ENCODE data around the gene GCK.

Gene GCK

GRCh38 chr7:44222776-44223261, 33.6 kb upstream of the GCK start:
- Histone ChIP-seq H2AFZ (ENCODE audit: low read depth, low read length, severe bottlenecking) (no peak overlapping the region), H4K20me1 (ENCODE audit: low read depth, low read length) (no peaks in the 10 kb centered on the region), H3K36me3 (ENCODE audit: low read length) (no peaks in the 10 kb centered on the region), H3K4me2 (ENCODE audit: low read depth, low read length, poor library complexity, severe bottlenecking) (no peak overlapping the region), H3K79me2 (ENCODE audit: insufficient read depth, low read length) (no peaks in the 10 kb centered on the region), H3F3A (ENCODE audit: insufficient read depth) (no peaks in the 10 kb centered on the region), H3K4me3 (ENCODE audit: insufficient read depth, low read length, poor library complexity, severe bottlenecking) (no peak overlapping the region), H3K9me2 (replicated peaks; ENCODE audit: insufficient read depth, low read length) (no peaks in the 10 kb centered on the region), H3K9me3 (ENCODE audit: insufficient read depth, low read length) (no peaks in the 10 kb centered on the region), H3K27ac (ENCODE audit: low read depth, low read length) (no peak overlapping the region), H3K27me3 (ENCODE audit: low read length) (no peaks in the 10 kb centered on the region), H3K9ac (ENCODE audit: low read length) (no peak overlapping the region)
- TF ChIP-seq EZH2phosphoT487 (conservative IDR thresholded peaks at IDR 0.05; ENCODE audit: low read length) = no peak
- TF ChIP-seq CTCF (IDR thresholded peaks at IDR 0.05; ENCODE audit: insufficient read depth, low read length, poor library complexity, severe bottlenecking) = no peak

GRCh38 chr7:44222074-44222473, 32.8 kb upstream of the GCK start:
- H3K9ac ChIP-seq (ENCODE audit: low read length) = no peak overlapping the region
- H3K4me3 ChIP-seq (ENCODE audit: insufficient read depth, low read length, poor library complexity, severe bottlenecking) = no peak overlapping the region
- no peak overlapping the region for H3K27ac ChIP-seq (ENCODE audit: low read depth, low read length)
- H2AFZ ChIP-seq (ENCODE audit: low read depth, low read length, severe bottlenecking) = no peak overlapping the region
- no peaks in the 10 kb centered on the region for H3K36me3 ChIP-seq (ENCODE audit: low read length)
- H4K20me1 ChIP-seq (ENCODE audit: low read depth, low read length) = no peaks in the 10 kb centered on the region
- no peaks in the 10 kb centered on the region for H3K79me2 ChIP-seq (ENCODE audit: insufficient read depth, low read length)
- no peak overlapping the region for H3K4me2 ChIP-seq (ENCODE audit: low read depth, low read length, poor library complexity, severe bottlenecking)
- no peaks in the 10 kb centered on the region for H3F3A ChIP-seq (ENCODE audit: insufficient read depth)
- TF ChIP-seq EZH2phosphoT487 (conservative IDR thresholded peaks at IDR 0.05; ENCODE audit: low read length) (no peak), CTCF (IDR thresholded peaks at IDR 0.05; ENCODE audit: insufficient read depth, low read length, poor library complexity, severe bottlenecking) (no peak)
- no peaks in the 10 kb centered on the region for H3K27me3 ChIP-seq (ENCODE audit: low read length)
- H3K9me2 ChIP-seq (replicated peaks; ENCODE audit: insufficient read depth, low read length) = no peaks in the 10 kb centered on the region
- H3K9me3 ChIP-seq (ENCODE audit: insufficient read depth, low read length) = no peaks in the 10 kb centered on the region

GRCh38 chr7:44221231-44221791, 32.1 kb upstream of the GCK start:
- no peak overlapping the region for H3K9ac ChIP-seq (ENCODE audit: low read length)
- no peaks in the 10 kb centered on the region for H3K9me3 ChIP-seq (ENCODE audit: insufficient read depth, low read length)
- no peaks in the 10 kb centered on the region for H3K79me2 ChIP-seq (ENCODE audit: insufficient read depth, low read length)
- no peaks in the 10 kb centered on the region for H4K20me1 ChIP-seq (ENCODE audit: low read depth, low read length)
- no peak overlapping the region for H3K4me3 ChIP-seq (ENCODE audit: insufficient read depth, low read length, poor library complexity, severe bottlenecking)
- no peaks in the 10 kb centered on the region for H3F3A ChIP-seq (ENCODE audit: insufficient read depth)
- H2AFZ ChIP-seq (ENCODE audit: low read depth, low read length, severe bottlenecking) = no peak overlapping the region
- H3K27ac ChIP-seq (ENCODE audit: low read depth, low read length) = no peak overlapping the region
- H3K9me2 ChIP-seq (replicated peaks; ENCODE audit: insufficient read depth, low read length) = no peaks in the 10 kb centered on the region
- H3K36me3 ChIP-seq (ENCODE audit: low read length) = no peaks in the 10 kb centered on the region
- no peak overlapping the region for H3K4me2 ChIP-seq (ENCODE audit: low read depth, low read length, poor library complexity, severe bottlenecking)
- TF ChIP-seq CTCF (IDR thresholded peaks at IDR 0.05; ENCODE audit: insufficient read depth, low read length, poor library complexity, severe bottlenecking) (no peak), EZH2phosphoT487 (conservative IDR thresholded peaks at IDR 0.05; ENCODE audit: low read length) (no peak)
- H3K27me3 ChIP-seq (ENCODE audit: low read length) = no peaks in the 10 kb centered on the region
